ENCODE measurements around the gene SLC26A6. TPM values are rescaled to one million over a fixed set of nuclear protein-coding genes. Genes with fewer than 3 reads are reported as not detected.

The SLC26A6 gene
- total RNA-seq, 2 donors from 2014 or later = 94.9 to 112 TPM

GRCh38 chr3:48600711-48601621 lies 34.3 kb downstream of the SLC26A6 start:
- Histone ChIP-seq H3K27ac (no peak overlapping the region), H3K9me3 (no peaks in the 10 kb centered on the region), H3K4me3 (no peak overlapping the region), H3K36me3 (peaks cover 51% of the 10 kb centered on the region), H3K4me1 (peaks cover 7% of the 10 kb centered on the region), H3K27me3 (no peaks in the 10 kb centered on the region), H3K9ac (ENCODE audit: low read depth in 2 of 2, low read length in 2 of 2) (no peak overlapping the region)
- TF ChIP-seq CTCF (IDR thresholded peaks at IDR 0.05) = no peak
- intact Hi-C loops (cut with DNase I) = no loop called here
- DNase-seq = no peak

GRCh38 chr3:48599509-48600285 lies 35.6 kb downstream of the SLC26A6 start:
- peaks cover 40% of the 10 kb centered on the region for H3K36me3 ChIP-seq
- peaks cover 4% of the 10 kb centered on the region for H3K27me3 ChIP-seq
- H3K9ac ChIP-seq (ENCODE audit: low read depth in 2 of 2, low read length in 2 of 2) = peak overlapping the region in 1 of 2 donors; percentile 13
- no peak for TF ChIP-seq CTCF (IDR thresholded peaks at IDR 0.05)
- H3K4me1 ChIP-seq = peaks cover 10% of the 10 kb centered on the region
- no peaks in the 10 kb centered on the region for H3K9me3 ChIP-seq
- intact Hi-C loops (cut with DNase I) = no loop called here
- DNase-seq = no peak
- H3K27ac ChIP-seq = peak overlapping the region; percentile 65
- no peak overlapping the region for H3K4me3 ChIP-seq

GRCh38 chr3:48599077-48599501 lies 36.2 kb downstream of the SLC26A6 start:
- peaks cover 9% of the 10 kb centered on the region for H3K27me3 ChIP-seq
- H3K36me3 ChIP-seq = peaks cover 34% of the 10 kb centered on the region
- H3K4me3 ChIP-seq = no peak overlapping the region
- DNase-seq = no peak
- no peak for TF ChIP-seq CTCF (IDR thresholded peaks at IDR 0.05)
- intact Hi-C loops (cut with DNase I) = no loop called here
- H3K4me1 ChIP-seq = peaks cover 10% of the 10 kb centered on the region
- H3K27ac ChIP-seq = peak overlapping the region; percentile 65
- peak overlapping the region in 1 of 2 donors; percentile 13 for H3K9ac ChIP-seq (ENCODE audit: low read depth in 2 of 2, low read length in 2 of 2)
- no peaks in the 10 kb centered on the region for H3K9me3 ChIP-seq

- Histone ChIP-seq H3K36me3 (peaks cover 29% of the 10 kb centered on the region), H3K9ac (ENCODE audit: low read depth in 2 of 2, low read length in 2 of 2) (peak overlapping the region in 1 of 2 donors; percentile 13), H3K4me1 (peaks cover 10% of the 10 kb centered on the region), H3K27ac (peak overlapping the region; percentile 65), H3K4me3 (no peak overlapping the region), H3K9me3 (no peaks in the 10 kb centered on the region), H3K27me3 (peaks cover 9% of the 10 kb centered on the region)
- no peak for TF ChIP-seq CTCF (IDR thresholded peaks at IDR 0.05)
- DNase-seq = no peak
- intact Hi-C loops (cut with DNase I) = no loop called here
These were observed 36.8 kb downstream of the SLC26A6 start for GRCh38 chr3:48598323-48599076.

GRCh38 chr3:48597408-48597800 lies 37.9 kb downstream of the SLC26A6 start:
- peak overlapping the region in 1 of 2 donors; percentile 28 for H3K9ac ChIP-seq (ENCODE audit: low read depth in 2 of 2, low read length in 2 of 2)

More at GRCh38 chr3:48597408-48597800, 37.9 kb downstream of the SLC26A6 start:
- Histone ChIP-seq H3K9me3 (no peaks in the 10 kb centered on the region), H3K4me1 (peaks cover 10% of the 10 kb centered on the region), H3K4me3 (no peak overlapping the region), H3K27ac (no peak overlapping the region), H3K27me3 (peaks cover 9% of the 10 kb centered on the region), H3K36me3 (peaks cover 20% of the 10 kb centered on the region)
- intact Hi-C loops (cut with DNase I) = no loop called here
- TF ChIP-seq CTCF (IDR thresholded peaks at IDR 0.05) = no peak
- DNase-seq = no peak

Measured in colonic mucosa (tissue), 4 donors.